Endothelial cell of umbilical vein (primary cell): ENCODE measurements around the gene FOXO1. TPM values are rescaled to one million over a fixed set of nuclear protein-coding genes. Genes with fewer than 3 reads are reported as not detected.

Experiments
- BruUV-seq: library from RNA; stranded (reverse); fragments of 400-500 nt; replicated peaks from 2 replicates; lab custom pipeline; 2021; lab: Mats Ljungman, UMichigan
- CTCF ChIA-PET: fragments of 300-600, 350-600 bp; sonication (Branson Sonifier 250); formaldehyde crosslinking; loops from one replicate; lab custom pipeline; 2021; ENCODE audit warnings: antibody characterized with exemption, inconsistent platforms; lab: Charles Lee
- POLR2A ChIA-PET: fragments of 300-600, 350-600 bp; sonication (Branson Sonifier 250); formaldehyde crosslinking; loops from one replicate; lab custom pipeline; 2021; ENCODE audit warnings: antibody characterized with exemption, inconsistent platforms; lab: Charles Lee
- DNase-seq: peaks from one replicate; pipeline ENCODE4 v3.0.0-alpha.2; 2011; ENCODE audit warnings: low read depth, low spot score
- FAIRE-seq: peaks from 2 replicates; lab custom pipeline; 2011; peaks lifted over from hg19 to GRCh38; lab: Jason Lieb, UNC
- H2AFZ ChIP-seq: 2 replicates; pipeline ENCODE4 v1.6.0; 2012; ENCODE audit warnings: low read depth, low read length, control low read depth, inconsistent platforms
- H3K27ac ChIP-seq: 2 replicates; pipeline ENCODE4 v1.5.1; 2011; ENCODE audit warnings: low read depth, mild to moderate bottlenecking, control low read depth, low read length, moderate library complexity; ENCODE audit not compliant: insufficient read depth
- H3K27me3 ChIP-seq, 2 experiments: 2 replicates each; pipeline versions ENCODE4 v1.6.0 to v1.6.1; 2011; ENCODE audit warnings: low read length in 2 of 2, mixed read lengths in 1 of 2; ENCODE audit not compliant: control insufficient read depth in 2 of 2, insufficient read depth in 2 of 2
- H3K36me3 ChIP-seq, 2 experiments: 2 replicates in 1 of 2; 3 replicates in 1 of 2; pipeline ENCODE4 v1.5.1; 2011; ENCODE audit warnings: low read length in 2 of 2, mild to moderate bottlenecking in 1 of 2, moderate library complexity in 1 of 2; ENCODE audit not compliant: control insufficient read depth in 2 of 2, insufficient read depth in 2 of 2; ENCODE audit errors: extremely low read depth in 1 of 2
- H3K4me1 ChIP-seq: 3 replicates; pipeline ENCODE4 v1.5.1; 2011; ENCODE audit warnings: mild to moderate bottlenecking, low read length; ENCODE audit not compliant: control insufficient read depth, insufficient read depth; ENCODE audit errors: extremely low read depth
- H3K4me2 ChIP-seq: 2 replicates; pipeline ENCODE4 v1.6.1; 2011; ENCODE audit warnings: low read length, control low read depth, mixed read lengths; ENCODE audit not compliant: insufficient read depth
- H3K4me3 ChIP-seq, 3 experiments: fragments of 200-600 bp in 1 of 3; sonication (generic), shearing (Covaris generic) in 1 of 3; replicated peaks in 1 of 3; 2 replicates each; pipeline ENCODE4 v1.5.1; 2011 to 2016; ENCODE audit warnings: control low read depth in 3 of 3, low read length in 3 of 3, mild to moderate bottlenecking in 2 of 3, inconsistent platforms in 1 of 3, low read depth in 1 of 3, moderate library complexity in 1 of 3; ENCODE audit not compliant: insufficient read depth in 1 of 3
- H3K79me2 ChIP-seq: 2 replicates; pipeline ENCODE4 v1.6.0; 2012; ENCODE audit warnings: low read length, inconsistent platforms; ENCODE audit not compliant: control insufficient read depth, insufficient read depth
- H3K9ac ChIP-seq: replicated peaks from 2 replicates; pipeline ENCODE3; 2011; ENCODE audit warnings: low read length, control low read depth; ENCODE audit not compliant: insufficient read depth; ENCODE audit errors: extremely low read depth
- H3K9me1 ChIP-seq: replicated peaks from 3 replicates; pipeline ENCODE4 v1.6.0; 2011; ENCODE audit warnings: mild to moderate bottlenecking, low read length; ENCODE audit not compliant: control insufficient read depth, insufficient read depth; ENCODE audit errors: extremely low read depth
- H3K9me3 ChIP-seq: replicated peaks from 2 replicates; pipeline ENCODE4 v1.5.1; 2012; ENCODE audit warnings: low read length, inconsistent platforms; ENCODE audit not compliant: control insufficient read depth, insufficient read depth
- H4K20me1 ChIP-seq: replicated peaks from 2 replicates; pipeline ENCODE3; 2011; ENCODE audit warnings: mild to moderate bottlenecking, low read length; ENCODE audit not compliant: control insufficient read depth, insufficient read depth; ENCODE audit errors: extremely low read depth
- EZH2 ChIP-seq: IDR thresholded peaks from 2 replicates; pipeline ENCODE4 v1.6.1; 2012; ENCODE audit warnings: borderline replicate concordance, low read depth, mild to moderate bottlenecking, moderate library complexity, low read length, inconsistent platforms; ENCODE audit not compliant: severe bottlenecking
- FOS ChIP-seq: IDR thresholded peaks from 2 replicates; pipeline ENCODE4 v1.6.1; 2011; ENCODE audit warnings: mild to moderate bottlenecking, low read length, moderate library complexity, borderline replicate concordance; ENCODE audit not compliant: insufficient read depth
- GATA2 ChIP-seq: IDR thresholded peaks from 2 replicates; pipeline ENCODE4 v1.7.0; 2011; ENCODE audit warnings: low read depth, mild to moderate bottlenecking, moderate library complexity, mixed read lengths, low read length; ENCODE audit not compliant: insufficient read length, insufficient read depth
- JUN ChIP-seq: IDR thresholded peaks from 2 replicates; pipeline ENCODE4 v1.6.1; 2011; ENCODE audit warnings: borderline replicate concordance, low read depth; ENCODE audit not compliant: insufficient read length, insufficient read depth
- MYC ChIP-seq: IDR thresholded peaks from one replicate; pipeline ENCODE4 v1.6.1; 2011; ENCODE audit warnings: mild to moderate bottlenecking, low read depth, low read length
- POLR2A ChIP-seq: IDR thresholded peaks from 2 replicates; pipeline ENCODE4 v1.6.1; 2012; ENCODE audit warnings: low read depth, mild to moderate bottlenecking, control low read depth, low read length
- POLR2AphosphoS5 ChIP-seq: IDR thresholded peaks from 2 replicates; pipeline ENCODE4 v1.6.1; 2012; ENCODE audit warnings: low read depth, mild to moderate bottlenecking, control low read depth, low read length, moderate library complexity; ENCODE audit not compliant: insufficient read depth
- dilution Hi-C: fragments of 300-500 bp; cut with MboI; formaldehyde crosslinking; loops from one replicate; pipeline ENCODE4 v1.15.0; 2019; ENCODE audit warnings: low sequenced_read_pairs; ENCODE audit not compliant: extremely low pct_ligation_motif_present
- intact Hi-C: fragments of 100-400 bp; cut with micrococcal nuclease; formaldehyde crosslinking; loops from one replicate; pipeline ENCODE4 v1.10.0; 2022
- polyA plus RNA-seq, 4 experiments: library from polyadenylated mRNA; depleted of rRNA in 3 of 4; stranded (reverse) in 3 of 4; unstranded in 1 of 4; fragments of >200 nt; gene quantifications; 2 replicates each; pipeline versions ENCODE4 v1.2.1 to v1.2.3, GENCODE V29; 2011 to 2012; ENCODE audit warnings: missing spikeins in 1 of 4
- total RNA-seq: library from RNA; stranded (reverse); gene quantifications from 2 replicates; pipeline ENCODE4 v1.2.3, GENCODE V29; 2021
- TF ChIP-seq, protein P1 (sequence below): IDR thresholded peaks from 2 replicates; pipeline ENCODE4 v1.6.1; 2011; ENCODE audit not compliant: insufficient read depth, insufficient read length
- TF ChIP-seq, protein P2 (sequence below), 2 donors: IDR thresholded peaks; 1 replicate in 1 of 2; 2 replicates in 1 of 2; pipeline ENCODE4 v1.5.1; 2011; ENCODE audit warnings: low read length in 2 of 2, mild to moderate bottlenecking in 2 of 2, moderate library complexity in 2 of 2, control low read depth in 1 of 2, inconsistent platforms in 1 of 2, low read depth in 1 of 2; ENCODE audit not compliant: insufficient read depth in 1 of 2; ENCODE audit errors: extremely low read depth in 1 of 2

FOXO1 gene
- total and polyA plus RNA-seq, 2 donors (not counting 3 experiments of a cell fraction or from before 2014, with no cell fraction given) = 44.7 to 48.5 TPM

DNA sequence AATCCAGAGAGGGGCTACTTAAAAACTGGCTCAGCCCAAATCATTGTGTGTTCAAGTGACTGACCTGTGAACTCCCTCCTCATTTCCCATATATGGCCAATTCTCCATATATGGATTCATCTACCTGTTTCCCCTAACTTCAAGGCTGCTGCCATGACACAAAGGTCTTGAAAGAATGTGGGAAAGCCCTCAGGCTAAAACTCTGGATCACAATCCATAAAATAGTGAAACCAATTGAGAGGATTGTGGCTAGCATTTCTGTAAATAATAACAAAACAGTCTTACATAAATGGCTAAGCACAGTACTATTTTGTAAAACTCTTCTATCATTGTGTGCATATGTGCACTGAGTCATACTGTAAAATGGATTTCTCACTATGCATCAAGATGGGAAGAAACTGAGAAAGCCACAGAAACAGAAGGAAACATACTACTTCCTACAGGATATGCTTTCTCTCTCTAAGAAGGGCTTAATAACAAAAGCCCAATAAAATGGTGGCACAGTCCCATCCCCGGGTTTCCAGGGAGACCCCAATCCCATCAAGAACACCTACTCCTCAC is 80.5 kb downstream of the FOXO1 start:
- BruUV-seq = no TSS peak
- no peak for FAIRE-seq
- Histone ChIP-seq H3K36me3 (no peaks in the 10 kb centered on the region), H3K79me2 (peaks cover 83% of the 10 kb centered on the region), H3K9ac (peak overlapping the region; percentile 17), H3K9me1 (no peaks in the 10 kb centered on the region), H2AFZ (no peak overlapping the region), H3K27me3 (no peaks in the 10 kb centered on the region), H3K27ac (peak overlapping the region; percentile 73), H4K20me1 (no peaks in the 10 kb centered on the region), H3K4me2 (peak overlapping the region; percentile 47), H3K4me3 (no peak overlapping the region), H3K4me1 (peaks cover 75% of the 10 kb centered on the region), H3K9me3 (no peaks in the 10 kb centered on the region)
- intact Hi-C loops = loop anchor here (2.0 to 5.0 kb wide), 4 partner anchors 21 to 809 kb away; no protein-coding TSS in a partner anchor
- POLR2A ChIA-PET = interaction anchor here (0.7 kb wide), 1 partner anchor 10 kb away, joined by 4 read pairs; no protein-coding TSS in a partner anchor
- TF ChIP-seq, protein P1, sequence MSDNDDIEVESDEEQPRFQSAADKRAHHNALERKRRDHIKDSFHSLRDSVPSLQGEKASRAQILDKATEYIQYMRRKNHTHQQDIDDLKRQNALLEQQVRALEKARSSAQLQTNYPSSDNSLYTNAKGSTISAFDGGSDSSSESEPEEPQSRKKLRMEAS = no peak
- TF ChIP-seq JUN (peak; percentile 74), GATA2 (peak; percentile 45), MYC (no peak), POLR2A (no peak), FOS (peak; percentile 77), EZH2 (no peak), POLR2AphosphoS5 (peak; percentile 14)
- TF ChIP-seq, protein P2, sequence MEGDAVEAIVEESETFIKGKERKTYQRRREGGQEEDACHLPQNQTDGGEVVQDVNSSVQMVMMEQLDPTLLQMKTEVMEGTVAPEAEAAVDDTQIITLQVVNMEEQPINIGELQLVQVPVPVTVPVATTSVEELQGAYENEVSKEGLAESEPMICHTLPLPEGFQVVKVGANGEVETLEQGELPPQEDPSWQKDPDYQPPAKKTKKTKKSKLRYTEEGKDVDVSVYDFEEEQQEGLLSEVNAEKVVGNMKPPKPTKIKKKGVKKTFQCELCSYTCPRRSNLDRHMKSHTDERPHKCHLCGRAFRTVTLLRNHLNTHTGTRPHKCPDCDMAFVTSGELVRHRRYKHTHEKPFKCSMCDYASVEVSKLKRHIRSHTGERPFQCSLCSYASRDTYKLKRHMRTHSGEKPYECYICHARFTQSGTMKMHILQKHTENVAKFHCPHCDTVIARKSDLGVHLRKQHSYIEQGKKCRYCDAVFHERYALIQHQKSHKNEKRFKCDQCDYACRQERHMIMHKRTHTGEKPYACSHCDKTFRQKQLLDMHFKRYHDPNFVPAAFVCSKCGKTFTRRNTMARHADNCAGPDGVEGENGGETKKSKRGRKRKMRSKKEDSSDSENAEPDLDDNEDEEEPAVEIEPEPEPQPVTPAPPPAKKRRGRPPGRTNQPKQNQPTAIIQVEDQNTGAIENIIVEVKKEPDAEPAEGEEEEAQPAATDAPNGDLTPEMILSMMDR (IDR thresholded peaks at IDR 0.05; ENCODE audit: extremely low read depth in 1 of 2, insufficient read depth in 1 of 2, low read depth in 1 of 2, low read length in 2 of 2) = no peak
- CTCF ChIA-PET = interaction anchor here (0.7 to 1.3 kb wide), 3 partner anchors 24 to 828 kb away, joined by 3 read pairs; no protein-coding TSS in a partner anchor
- peak; percentile 85 for DNase-seq
- dilution Hi-C loops = no loop called here
